ENCODE data around the gene FERMT1.

DNA sequence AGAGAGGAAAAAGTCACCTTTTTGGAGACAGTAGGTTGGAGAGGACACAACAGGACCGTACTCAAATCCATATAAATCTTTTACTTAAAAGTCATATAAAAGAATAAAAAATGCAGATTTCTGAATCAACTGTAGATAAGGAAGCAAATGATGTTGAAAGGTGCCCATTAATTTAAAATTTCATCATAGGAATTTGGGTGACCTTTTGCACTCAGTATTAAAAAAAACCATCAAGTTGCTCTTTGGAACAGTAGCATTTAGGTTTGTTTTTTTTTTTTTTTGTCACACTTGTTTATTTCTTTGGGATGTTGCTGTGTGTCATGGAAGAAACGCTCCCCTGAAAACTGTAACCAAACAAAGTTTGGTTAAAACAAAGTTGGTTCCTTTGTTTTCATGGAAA, 48.0 kb downstream of the FERMT1 start:
- TF ChIP-seq, protein P1, sequence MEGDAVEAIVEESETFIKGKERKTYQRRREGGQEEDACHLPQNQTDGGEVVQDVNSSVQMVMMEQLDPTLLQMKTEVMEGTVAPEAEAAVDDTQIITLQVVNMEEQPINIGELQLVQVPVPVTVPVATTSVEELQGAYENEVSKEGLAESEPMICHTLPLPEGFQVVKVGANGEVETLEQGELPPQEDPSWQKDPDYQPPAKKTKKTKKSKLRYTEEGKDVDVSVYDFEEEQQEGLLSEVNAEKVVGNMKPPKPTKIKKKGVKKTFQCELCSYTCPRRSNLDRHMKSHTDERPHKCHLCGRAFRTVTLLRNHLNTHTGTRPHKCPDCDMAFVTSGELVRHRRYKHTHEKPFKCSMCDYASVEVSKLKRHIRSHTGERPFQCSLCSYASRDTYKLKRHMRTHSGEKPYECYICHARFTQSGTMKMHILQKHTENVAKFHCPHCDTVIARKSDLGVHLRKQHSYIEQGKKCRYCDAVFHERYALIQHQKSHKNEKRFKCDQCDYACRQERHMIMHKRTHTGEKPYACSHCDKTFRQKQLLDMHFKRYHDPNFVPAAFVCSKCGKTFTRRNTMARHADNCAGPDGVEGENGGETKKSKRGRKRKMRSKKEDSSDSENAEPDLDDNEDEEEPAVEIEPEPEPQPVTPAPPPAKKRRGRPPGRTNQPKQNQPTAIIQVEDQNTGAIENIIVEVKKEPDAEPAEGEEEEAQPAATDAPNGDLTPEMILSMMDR (IDR thresholded peaks at IDR 0.05) = no peak
- no peak for TF ChIP-seq EZH2 (IDR thresholded peaks at IDR 0.05)

Measured in neural progenitor cell (in vitro differentiated cells).